Stomach (tissue), 9 donors: ENCODE results near the gene ORM1. TPM values are rescaled to one million over a fixed set of nuclear protein-coding genes. Genes with fewer than 3 reads are reported as not detected.
A peak's percentile ranks its signal among the peaks of the same experiment; 100 is the strongest.

Source experiments
- DNase-seq, 2 donors: peaks; one replicate each; pipeline versions ENCODE4 v3.0.0 to v3.0.0-alpha.2; 2013 to 2019
- H3K27ac ChIP-seq, 5 donors: fragments of 200-600 bp in 4 of 5; sonication (generic) in 4 of 5; one replicate each; pipeline ENCODE4 v1.5.1; 2013 to 2019; ENCODE audit warnings: mild to moderate bottlenecking in 1 of 5, moderate library complexity in 1 of 5
- H3K27me3 ChIP-seq, 3 donors: fragments of 200-600 bp; sonication (generic); one replicate each; pipeline ENCODE4 v1.5.1; 2017 to 2019; ENCODE audit warnings: mixed run types in 1 of 3
- H3K36me3 ChIP-seq, 4 donors: fragments of 200-600 bp; sonication (generic); 1 replicate in 3 of 4; 2 replicates in 1 of 4; pipeline ENCODE4 v1.5.1; 2016 to 2019
- H3K4me1 ChIP-seq, 4 donors: fragments of 200-600 bp; sonication (generic); one replicate each; pipeline ENCODE4 v1.5.1; 2016 to 2019
- H3K4me3 ChIP-seq, 4 donors: fragments of 200-600 bp; sonication (generic) in 3 of 4; one replicate each; pipeline ENCODE4 v1.5.1; 2016 to 2019; ENCODE audit warnings: mild to moderate bottlenecking in 1 of 4
- H3K9me3 ChIP-seq, 4 donors: fragments of 200-600 bp; sonication (generic); one replicate each; pipeline ENCODE4 v1.5.1; 2016 to 2019
- CTCF ChIP-seq, 7 experiments: fragments of 450-650 bp in 4 of 7; fragments of 200-600 bp in 3 of 7; sonication (generic) in 3 of 7; IDR thresholded peaks; one replicate each; pipeline ENCODE4 v1.5.1; 2016 to 2019; ENCODE audit warnings: antibody characterized with exemption in 7 of 7, control low read depth in 2 of 7, mild to moderate bottlenecking in 1 of 7
- EP300 ChIP-seq: sonication (generic); formaldehyde crosslinking; IDR thresholded peaks from one replicate; pipeline ENCODE4 v1.6.1; 2017; ENCODE audit warnings: antibody characterized with exemption
- POLR2A ChIP-seq, 4 donors: fragments of 450-650 bp; IDR thresholded peaks; one replicate each; pipeline ENCODE4 v1.6.1; 2016; ENCODE audit warnings: antibody characterized with exemption in 4 of 4, control low read depth in 2 of 4, mild to moderate bottlenecking in 1 of 4, moderate library complexity in 1 of 4
- POLR2AphosphoS5 ChIP-seq, 3 donors: sonication (generic); formaldehyde crosslinking; IDR thresholded peaks; one replicate each; pipeline ENCODE4 v1.6.1; 2016; ENCODE audit warnings: antibody characterized with exemption in 3 of 3
- WGBS, 5 donors: extraction: QIAGEN DNeasy Blood & Tissue Kit in 3 of 5; methylation state at CpG; one replicate each; pipeline versions ENCODE4 v1.1.5 to v1.1.7; 2013 to 2018; 5-methylcytosine and 5-hydroxymethylcytosine counted together
- intact Hi-C: fragments of 100-400 bp; cut with DNase I; formaldehyde crosslinking; loops from one replicate; pipeline ENCODE4 v1.15.1; 2023; ENCODE audit warnings: low total_unique reads
- polyA plus RNA-seq, 3 donors: library from polyadenylated mRNA; stranded (reverse); fragments of 200-250 nt; gene quantifications; one replicate each; pipeline ENCODE4 v1.2.3, GENCODE V29; 2013
- total RNA-seq, 5 donors: library from RNA; depleted of rRNA; stranded (reverse); fragments of >200 nt; gene quantifications; one replicate each; pipeline versions ENCODE4 v1.1.0 to v1.2.3, GENCODE V29; 2014 to 2016
- donor health status: healthy with polysubstance abuse.
- donor health status: Bipolar disorder and iron deficiency.
- donor health status: healthy.

ORM1 gene
- total and polyA plus RNA-seq, 8 donors, result 1.6 to 14.8 (median 2.9) TPM; not detected in 3

- Histone ChIP-seq H3K4me1 (peaks cover 0 to 9% (median 2%) of the 10 kb centered on the region in 4 donors), H3K9me3 (no peaks in the 10 kb centered on the region), H3K36me3 (peaks cover 0 to 20% (median 15%) of the 10 kb centered on the region in 4 donors), H3K27ac (no peak overlapping the region), H3K4me3 (no peak overlapping the region), H3K27me3 (no peaks in the 10 kb centered on the region)
- 86 to 89% (median 87%) methylated on average over 22 of the region's 22 CpGs for WGBS, 5 donors
- intact Hi-C loops, result no loop called here
- no peak for TF ChIP-seq POLR2A (IDR thresholded peaks at IDR 0.05)
- peak; percentile 6 to 20 for DNase-seq
Measured at GRCh38 chr9:114310471-114311450, 12.1 kb upstream of the ORM1 start.

- intact Hi-C loops, result no loop called here
- TF ChIP-seq CTCF (IDR thresholded peaks at IDR 0.05) (no peak), POLR2AphosphoS5 (IDR thresholded peaks at IDR 0.05) (no peak), POLR2A (IDR thresholded peaks at IDR 0.05) (no peak), EP300 (no peak)
- H3K9me3 ChIP-seq, result no peaks in the 10 kb centered on the region
- no peak overlapping the region for H3K27ac ChIP-seq
- no peak overlapping the region for H3K4me3 ChIP-seq
- H3K4me1 ChIP-seq, result peaks cover 0 to 8% (median 2%) of the 10 kb centered on the region in 4 donors
- peaks cover 0 to 19% (median 13%) of the 10 kb centered on the region in 4 donors for H3K36me3 ChIP-seq
- DNase-seq, result peak; percentile 14 to 24
- 85 to 92% (median 90%) methylated on average over 28 of the region's 28 CpGs for WGBS, 5 donors
- no peaks in the 10 kb centered on the region for H3K27me3 ChIP-seq
Measured at GRCh38 chr9:114311571-114312512, 11.1 kb upstream of the ORM1 start.

GRCh38 chr9:114312513-114312875, 10.4 kb upstream of the ORM1 start:
- Histone ChIP-seq H3K4me1 (peaks cover 0 to 8% (median 2%) of the 10 kb centered on the region in 4 donors), H3K9me3 (no peaks in the 10 kb centered on the region), H3K36me3 (peaks cover 0 to 14% (median 9%) of the 10 kb centered on the region in 4 donors), H3K27ac (no peak overlapping the region), H3K4me3 (no peak overlapping the region), H3K27me3 (no peaks in the 10 kb centered on the region)
- intact Hi-C loops, result no loop called here
- 66 to 77% (median 68%) methylated on average over 8 of the region's 8 CpGs for WGBS, 5 donors
- no peak for TF ChIP-seq POLR2A (IDR thresholded peaks at IDR 0.05)
- TF ChIP-seq POLR2AphosphoS5 (IDR thresholded peaks at IDR 0.05), result no peak
- TF ChIP-seq EP300, result no peak
- TF ChIP-seq CTCF (IDR thresholded peaks at IDR 0.05), result no peak
- peak in 1 of 2 donors; percentile 15 for DNase-seq

- no peak overlapping the region for H3K27ac ChIP-seq
- DNase-seq, result no peak
- WGBS, 5 donors, result 84 to 88% (median 86%) methylated on average over 8 of the region's 8 CpGs
- H3K27me3 ChIP-seq, result no peaks in the 10 kb centered on the region
- no peak overlapping the region for H3K4me3 ChIP-seq
- no peaks in the 10 kb centered on the region for H3K9me3 ChIP-seq
- intact Hi-C loops, result no loop called here
- H3K4me1 ChIP-seq, result peaks cover 0 to 8% (median 2%) of the 10 kb centered on the region in 4 donors
- TF ChIP-seq CTCF (IDR thresholded peaks at IDR 0.05), result no peak
- TF ChIP-seq POLR2AphosphoS5 (IDR thresholded peaks at IDR 0.05), result no peak
- no peak for TF ChIP-seq POLR2A (IDR thresholded peaks at IDR 0.05)
- no peak for TF ChIP-seq EP300
- peaks cover 0 to 12% (median 7%) of the 10 kb centered on the region in 4 donors for H3K36me3 ChIP-seq
Measured at GRCh38 chr9:114313186-114313585, 9.7 kb upstream of the ORM1 start.
